ENCODE data around the gene KCTD17.

Gene KCTD17

GRCh38 chr22:37112084-37112728 is 60.7 kb downstream of the KCTD17 start:
- Mint-ChIP-seq H3K9me3 (no peaks in the 10 kb centered on the region), H3K36me3 (ENCODE audit: low read depth) (no peaks in the 10 kb centered on the region), H3K27me3 (peaks cover 4% of the 10 kb centered on the region), H3K4me1 (ENCODE audit: low read depth) (no peaks in the 10 kb centered on the region), H3K27ac (no peak overlapping the region), H3K4me3 (no peak overlapping the region)
- intact Hi-C loops (cut with micrococcal nuclease): no loop called here

Data from dendritic cell treated with granulocyte-macrophage colony-stimulating factor and Interleukin-4, amounts not matched to agents 40 ng/mL and 50 ng/mL, for 4 days (primary cell).